IPS-18a (cell line): ENCODE data around the gene TNPO2.

Experiments
- H3K27ac ChIP-seq: one replicate; pipeline ENCODE4 v1.5.1; 2013; ENCODE audit warnings: low read length
- H3K27me3 ChIP-seq: one replicate; pipeline ENCODE4 v1.6.1; 2013; ENCODE audit warnings: mild to moderate bottlenecking, low read length; ENCODE audit not compliant: control insufficient read depth, insufficient read depth
- H3K36me3 ChIP-seq: one replicate; pipeline ENCODE4 v1.6.1; 2013; ENCODE audit warnings: low read depth, low read length; ENCODE audit not compliant: control insufficient read depth
- H3K4me1 ChIP-seq: one replicate; pipeline ENCODE4 v1.6.1; 2013; ENCODE audit warnings: low read depth, low read length; ENCODE audit not compliant: control insufficient read depth
- H3K4me3 ChIP-seq: one replicate; pipeline ENCODE4 v1.5.1; 2013; ENCODE audit warnings: low read length
- H3K9ac ChIP-seq: one replicate; pipeline ENCODE4 v1.6.1; 2013; ENCODE audit warnings: mild to moderate bottlenecking, low read length, moderate library complexity
- H3K9me3 ChIP-seq: one replicate; pipeline ENCODE4 v1.6.1; 2013; ENCODE audit warnings: low read depth, low read length; ENCODE audit not compliant: control insufficient read depth

Gene TNPO2

DNA sequence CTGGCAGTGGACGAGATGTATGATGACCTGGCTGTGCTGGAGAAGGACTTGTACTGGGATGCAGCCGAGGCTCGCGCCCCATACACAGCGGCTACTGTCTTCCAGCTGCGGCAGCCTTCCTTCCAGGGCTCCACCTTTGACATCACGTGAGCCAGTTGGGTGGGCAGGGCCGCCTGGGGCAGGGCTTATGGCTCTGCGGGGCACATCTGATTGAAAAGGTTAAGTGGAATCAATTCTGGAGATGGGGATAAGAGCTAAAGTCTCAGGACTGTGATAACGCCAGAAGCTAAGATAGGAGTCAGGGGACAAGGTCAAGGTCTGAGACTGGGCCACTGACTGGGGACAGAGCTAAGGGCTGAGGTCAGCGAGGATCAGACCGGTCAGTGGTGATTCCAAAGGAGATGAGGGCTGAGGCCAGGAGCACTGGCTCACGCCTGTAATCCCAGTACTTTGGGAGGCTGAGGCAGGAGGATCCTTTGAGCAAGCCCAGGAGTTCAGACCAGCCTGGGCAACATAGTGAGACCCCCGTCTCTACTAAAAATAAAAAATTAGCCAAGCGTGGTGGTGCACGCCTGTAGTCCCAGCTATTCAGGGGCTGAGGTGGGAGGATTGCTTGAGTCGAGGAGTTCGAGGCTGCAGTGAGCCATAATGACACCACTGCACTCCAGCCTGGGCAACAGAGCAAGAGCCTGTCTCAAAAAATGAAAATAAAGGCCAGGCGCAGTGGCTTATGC is 32.6 kb upstream of the TNPO2 start:
- H3K36me3 ChIP-seq, result no peaks in the 10 kb centered on the region
- H3K4me1 ChIP-seq, result no peaks in the 10 kb centered on the region
- no peak overlapping the region for H3K27ac ChIP-seq
- H3K9ac ChIP-seq, result no peak overlapping the region
- no peaks in the 10 kb centered on the region for H3K9me3 ChIP-seq
- H3K27me3 ChIP-seq, result peaks cover 12% of the 10 kb centered on the region
- H3K4me3 ChIP-seq, result no peak overlapping the region

DNA sequence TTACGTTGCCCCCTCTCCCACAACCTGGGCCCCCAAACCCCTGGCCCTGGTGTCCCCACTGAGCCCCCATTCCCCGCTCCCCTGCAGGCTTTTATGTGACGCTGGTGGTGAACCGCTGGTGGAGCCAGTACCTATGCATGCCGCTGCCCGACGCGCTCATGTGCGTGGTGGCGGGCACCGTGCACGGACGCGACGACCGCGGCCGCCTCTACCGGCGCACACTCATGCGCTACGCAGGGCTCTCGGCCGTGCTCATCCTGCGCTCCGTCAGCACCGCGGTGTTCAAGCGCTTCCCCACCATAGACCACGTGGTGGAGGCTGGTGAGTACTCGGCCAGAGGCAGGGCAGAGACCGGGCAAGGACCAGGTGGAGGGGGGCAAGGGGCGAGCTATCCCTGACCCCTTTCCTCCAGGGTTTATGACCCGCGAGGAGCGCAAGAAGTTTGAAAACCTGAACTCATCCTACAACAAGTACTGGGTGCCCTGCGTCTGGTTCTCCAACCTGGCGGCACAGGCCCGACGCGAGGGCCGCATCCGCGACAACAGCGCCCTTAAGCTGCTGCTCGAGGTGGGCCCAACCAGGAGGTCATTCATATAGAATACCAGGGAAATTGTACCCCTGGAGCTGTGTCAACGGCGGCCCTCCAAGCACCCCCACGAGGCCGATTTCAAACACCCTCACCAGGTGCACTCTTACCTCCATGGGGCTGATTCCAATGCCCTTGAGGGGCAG is 30.9 kb upstream of the TNPO2 start:
- no peak overlapping the region for H3K4me3 ChIP-seq
- peaks cover 29% of the 10 kb centered on the region for H3K27me3 ChIP-seq
- no peak overlapping the region for H3K9ac ChIP-seq
- no peak overlapping the region for H3K27ac ChIP-seq
- no peaks in the 10 kb centered on the region for H3K4me1 ChIP-seq
- no peaks in the 10 kb centered on the region for H3K36me3 ChIP-seq
- H3K9me3 ChIP-seq, result no peaks in the 10 kb centered on the region

DNA sequence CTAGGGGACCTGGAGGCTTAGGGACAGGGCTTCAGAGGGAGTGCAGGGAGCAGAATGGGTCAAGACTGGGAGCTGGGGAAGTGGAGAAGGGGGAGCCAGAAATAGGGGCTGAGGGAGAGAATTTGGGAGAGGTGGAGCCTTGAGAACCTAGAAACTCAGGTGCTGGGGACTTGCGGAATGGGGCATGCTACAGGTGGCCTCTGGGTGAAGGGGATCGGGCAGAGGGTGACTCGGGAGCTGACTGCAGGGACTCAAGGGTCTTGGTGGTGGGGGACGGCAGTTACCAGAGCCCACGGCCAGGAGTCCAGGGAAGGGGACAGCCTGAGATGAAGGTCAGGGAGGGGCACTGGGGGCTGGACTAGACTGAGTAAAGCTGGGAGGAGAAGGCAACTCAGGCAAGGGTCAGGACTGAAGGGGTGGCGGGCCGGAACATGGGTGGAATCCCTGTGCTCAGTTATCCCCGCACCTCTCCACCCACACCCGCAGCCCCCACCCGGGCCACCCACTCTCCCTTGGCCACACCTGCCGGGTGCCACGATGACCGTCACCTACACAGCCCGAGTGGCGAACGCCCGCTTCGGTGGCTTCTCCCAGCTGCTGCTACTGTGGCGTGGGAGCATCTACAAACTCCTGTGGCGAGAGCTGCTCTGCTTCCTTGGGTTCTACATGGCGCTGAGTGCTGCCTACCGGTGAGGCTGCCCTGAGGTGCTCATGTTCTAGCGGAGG is 28.5 kb upstream of the TNPO2 start:
- H3K4me1 ChIP-seq, result no peaks in the 10 kb centered on the region
- H3K36me3 ChIP-seq, result peaks cover 8% of the 10 kb centered on the region
- H3K27ac ChIP-seq, result no peak overlapping the region
- no peak overlapping the region for H3K9ac ChIP-seq
- H3K9me3 ChIP-seq, result no peaks in the 10 kb centered on the region
- peak overlapping the region; percentile 53 for H3K4me3 ChIP-seq
- H3K27me3 ChIP-seq, result peaks cover 30% of the 10 kb centered on the region

DNA sequence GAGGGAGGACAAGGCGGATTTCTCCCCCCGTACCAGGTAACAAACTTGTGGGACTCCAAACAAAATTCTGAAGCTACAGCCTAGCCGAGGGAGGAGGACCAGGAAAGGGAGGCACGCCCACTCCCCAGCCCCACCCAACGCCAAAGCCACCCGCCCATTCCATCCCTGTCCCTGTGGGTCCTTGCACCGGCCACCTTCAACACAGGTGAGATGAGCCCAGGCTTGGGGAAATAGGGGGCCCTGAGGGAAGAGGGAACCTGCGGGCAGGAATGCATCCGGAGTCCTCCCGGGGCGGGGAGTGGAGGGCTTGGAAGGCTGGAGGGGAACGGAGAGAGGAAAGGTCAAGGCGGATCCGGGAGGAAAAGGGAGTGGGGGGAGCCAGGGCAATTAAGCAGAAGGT is 27.9 kb upstream of the TNPO2 start, which contains the start of gene BEST2:
Gene BEST2, plus strand, starts transcription at position 157 of the 400 bp plus-strand sequence. CDS start 802 bp downstream, outside the sequence.
- Histone ChIP-seq H3K27me3 (peaks cover 30% of the 10 kb centered on the region), H3K9ac (no peak within 1 kb of the TSS), H3K4me1 (no peaks in the 10 kb centered on the region), H3K27ac (no peak within 1 kb of the TSS), H3K4me3 (peak within 1 kb of the TSS; percentile 53), H3K36me3 (peaks cover 11% of the 10 kb centered on the region), H3K9me3 (no peaks in the 10 kb centered on the region)

DNA sequence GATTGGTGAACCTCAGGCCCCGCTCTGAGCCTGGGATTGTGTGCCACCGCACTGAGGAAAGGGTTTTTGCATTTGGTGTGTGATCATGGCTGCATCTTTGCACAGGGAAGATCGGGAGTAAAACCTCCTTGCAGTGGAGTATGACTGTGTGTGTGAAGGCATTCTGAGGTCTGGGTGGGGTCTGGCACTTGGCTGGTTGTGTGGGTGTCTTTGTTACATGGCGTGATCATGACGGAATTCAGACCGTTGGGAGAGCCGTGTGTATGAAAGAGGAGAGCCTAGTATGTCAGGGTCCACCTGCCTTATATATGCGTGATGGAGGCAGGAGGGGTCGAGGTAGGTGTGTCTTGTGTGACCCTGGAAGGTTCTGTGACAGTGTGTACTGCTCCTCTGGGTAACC is 27.1 kb upstream of the TNPO2 start:
- no peaks in the 10 kb centered on the region for H3K4me1 ChIP-seq
- H3K9ac ChIP-seq, result no peak overlapping the region
- peaks cover 30% of the 10 kb centered on the region for H3K27me3 ChIP-seq
- H3K4me3 ChIP-seq, result no peak overlapping the region
- H3K9me3 ChIP-seq, result no peaks in the 10 kb centered on the region
- H3K27ac ChIP-seq, result no peak overlapping the region
- H3K36me3 ChIP-seq, result peaks cover 13% of the 10 kb centered on the region

DNA sequence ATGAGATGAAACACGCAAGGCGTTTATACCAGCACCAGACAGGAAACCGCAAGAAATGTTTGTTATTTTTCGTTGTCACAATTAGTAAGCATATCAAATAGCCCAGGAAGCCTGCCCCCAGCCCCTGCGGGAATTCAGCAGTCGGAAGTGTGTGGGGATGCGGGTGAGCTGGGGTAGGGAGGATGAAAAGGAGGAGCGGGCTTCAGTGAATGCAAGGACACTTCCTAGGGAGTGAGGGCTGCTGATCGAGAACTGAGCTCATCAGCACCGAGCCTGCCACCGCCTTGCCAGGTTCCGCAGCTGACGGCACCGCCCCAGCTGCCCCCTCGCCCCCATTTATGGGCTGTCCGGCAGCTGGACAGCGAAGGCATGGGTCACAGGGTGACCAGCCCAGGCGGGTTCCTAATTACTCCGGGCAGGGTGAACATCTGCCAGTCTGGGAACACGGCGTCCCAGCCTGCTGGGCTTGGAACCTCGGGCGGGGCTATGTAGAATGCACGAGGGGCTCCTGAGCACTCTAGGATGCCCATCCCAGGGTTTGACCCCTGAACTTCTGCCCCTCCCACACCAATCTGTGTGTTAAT is 26.3 kb upstream of the TNPO2 start:
- H3K4me1 ChIP-seq, result no peaks in the 10 kb centered on the region
- H3K9me3 ChIP-seq, result no peaks in the 10 kb centered on the region
- H3K36me3 ChIP-seq, result peaks cover 21% of the 10 kb centered on the region
- H3K27ac ChIP-seq, result no peak overlapping the region
- peaks cover 30% of the 10 kb centered on the region for H3K27me3 ChIP-seq
- H3K9ac ChIP-seq, result no peak overlapping the region
- no peak overlapping the region for H3K4me3 ChIP-seq

DNA sequence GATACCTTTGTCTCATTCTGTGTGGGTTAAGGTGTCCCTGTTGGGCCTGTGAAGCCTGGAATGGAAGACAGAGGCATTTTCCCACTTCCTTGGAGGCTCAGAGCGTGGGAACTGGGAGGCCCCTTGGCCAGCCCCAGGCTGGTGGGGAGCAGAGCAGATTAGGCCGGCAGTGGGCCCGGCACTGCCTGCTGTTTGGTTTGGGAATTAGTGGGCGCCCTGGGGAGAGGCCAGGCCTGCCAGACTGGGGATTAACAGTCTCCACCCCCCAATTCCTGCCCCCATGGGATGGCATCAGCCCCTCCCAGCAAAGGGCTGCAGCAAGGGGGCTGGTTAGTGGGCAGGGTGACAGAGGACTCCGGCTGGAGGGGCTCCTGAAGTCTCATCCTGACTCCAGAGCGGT is 24.8 kb upstream of the TNPO2 start:
- Histone ChIP-seq H3K4me1 (no peaks in the 10 kb centered on the region), H3K9ac (no peak overlapping the region), H3K27ac (no peak overlapping the region), H3K36me3 (peaks cover 28% of the 10 kb centered on the region), H3K27me3 (peaks cover 30% of the 10 kb centered on the region), H3K9me3 (no peaks in the 10 kb centered on the region), H3K4me3 (no peak overlapping the region)

DNA sequence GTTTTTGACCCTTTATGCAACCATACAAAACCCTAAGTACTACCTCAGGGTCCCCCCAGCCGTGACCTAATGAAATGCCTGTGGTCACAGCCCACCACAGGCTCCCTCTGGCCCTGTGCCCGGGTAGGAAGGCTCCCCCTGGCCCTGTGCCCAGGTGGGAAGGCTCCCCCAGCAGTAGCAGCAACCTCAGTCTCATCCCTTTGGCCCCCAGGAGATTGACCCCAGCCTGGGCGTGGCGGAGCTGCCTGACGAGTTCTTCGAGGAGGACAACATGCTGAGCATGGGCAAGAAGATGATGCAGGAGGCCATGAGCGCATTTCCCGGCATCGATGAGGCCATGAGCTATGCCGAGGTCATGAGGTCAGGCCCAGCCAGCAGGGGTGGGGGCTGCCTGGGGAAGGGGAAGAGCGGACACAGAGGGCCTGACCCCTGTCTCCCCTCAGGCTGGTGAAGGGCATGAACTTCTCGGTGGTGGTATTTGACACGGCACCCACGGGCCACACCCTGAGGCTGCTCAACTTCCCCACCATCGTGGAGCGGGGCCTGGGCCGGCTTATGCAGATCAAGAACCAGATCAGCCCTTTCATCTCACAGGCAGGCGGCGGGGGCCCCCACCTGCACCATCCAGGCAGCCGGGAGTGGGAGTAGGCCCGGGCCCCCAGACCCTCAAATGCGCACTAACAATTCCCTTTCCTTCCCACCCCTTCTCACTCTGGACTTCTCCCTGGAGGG is 21.6 kb upstream of the TNPO2 start:
- peaks cover 9% of the 10 kb centered on the region for H3K27me3 ChIP-seq
- H3K36me3 ChIP-seq, result peaks cover 28% of the 10 kb centered on the region
- no peak overlapping the region for H3K27ac ChIP-seq
- H3K9ac ChIP-seq, result no peak overlapping the region
- H3K4me1 ChIP-seq, result no peaks in the 10 kb centered on the region
- H3K4me3 ChIP-seq, result no peak overlapping the region
- no peaks in the 10 kb centered on the region for H3K9me3 ChIP-seq

DNA sequence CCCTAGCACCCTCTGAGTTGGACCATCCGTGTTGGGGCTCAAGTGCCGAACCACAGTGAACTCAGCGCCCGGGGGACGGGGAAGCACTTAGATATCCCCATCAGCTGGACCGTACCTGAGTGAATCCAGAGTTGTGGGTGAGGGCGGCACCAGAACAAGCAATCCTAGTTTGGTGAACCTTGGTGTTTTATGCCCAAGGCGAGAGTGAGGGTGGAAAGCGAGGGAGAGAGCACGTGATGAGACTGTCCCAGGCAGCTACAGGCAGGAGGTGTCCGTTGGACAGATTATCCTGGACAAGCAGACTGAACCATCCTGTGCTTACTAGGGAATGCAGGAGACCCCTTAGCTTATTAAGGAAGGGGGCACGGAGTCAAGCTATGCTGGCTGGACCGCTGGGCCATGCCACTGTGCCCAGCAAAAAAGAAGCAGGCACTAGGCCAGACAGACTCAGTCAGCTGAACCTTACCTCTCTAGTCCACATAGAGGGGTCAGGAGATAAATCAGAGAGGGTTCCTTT is 14.2 kb upstream of the TNPO2 start:
- no peaks in the 10 kb centered on the region for H3K27me3 ChIP-seq
- H3K4me1 ChIP-seq, result peaks cover 10% of the 10 kb centered on the region
- H3K9ac ChIP-seq, result peak overlapping the region; percentile 96
- peak overlapping the region; percentile 99 for H3K27ac ChIP-seq
- H3K4me3 ChIP-seq, result peak overlapping the region; percentile 85
- peaks cover 13% of the 10 kb centered on the region for H3K36me3 ChIP-seq
- no peaks in the 10 kb centered on the region for H3K9me3 ChIP-seq

DNA sequence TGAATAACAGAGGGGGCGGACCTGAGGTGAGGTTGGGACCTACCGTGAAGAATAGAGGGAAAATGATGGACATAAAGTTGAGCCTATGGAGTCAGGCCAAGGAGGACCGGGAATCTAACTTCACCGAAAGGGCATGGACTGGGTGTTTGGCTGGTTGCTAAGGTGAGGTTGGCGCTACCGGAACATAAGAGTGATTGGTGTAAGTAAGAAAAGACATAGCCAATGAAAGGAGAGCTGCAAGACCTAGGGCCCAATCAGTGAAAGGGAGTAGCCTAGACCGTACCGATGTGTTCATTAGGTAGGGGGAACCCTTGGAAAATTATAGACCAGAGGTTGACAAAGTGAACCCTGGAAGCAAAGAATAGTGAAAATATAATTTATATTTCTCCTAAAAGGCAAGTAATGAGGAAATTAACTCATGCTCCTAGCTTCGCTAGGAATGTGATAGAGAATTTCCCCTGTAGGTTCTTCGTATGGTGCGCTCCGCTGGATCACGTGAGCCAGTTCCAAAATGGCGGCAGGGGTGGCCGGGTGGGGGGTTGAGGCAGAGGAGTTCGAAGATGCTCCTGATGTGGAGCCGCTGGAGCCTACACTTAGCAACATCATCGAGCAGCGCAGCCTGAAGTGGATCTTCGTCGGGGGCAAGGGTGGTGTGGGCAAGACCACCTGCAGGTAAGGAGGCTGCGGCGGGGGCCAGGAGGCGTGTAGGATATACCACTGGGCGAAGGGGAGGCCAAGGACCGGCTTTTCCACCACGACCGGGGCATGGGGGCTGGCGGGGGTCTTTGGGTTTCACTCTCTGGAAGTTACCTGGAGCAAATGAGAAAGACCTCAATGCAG is 13.5 kb upstream of the TNPO2 start, which contains the start of gene GET3:
Gene GET3, plus strand, starts transcription at position 503 of the 840 bp plus-strand sequence. Its CDS starts 9 bp downstream, at position 512.
- Histone ChIP-seq H3K27ac (peak within 1 kb of the TSS; percentile 99), H3K36me3 (peaks cover 13% of the 10 kb centered on the region), H3K4me1 (peaks cover 10% of the 10 kb centered on the region), H3K9me3 (no peaks in the 10 kb centered on the region), H3K27me3 (no peaks in the 10 kb centered on the region), H3K9ac (peak within 1 kb of the TSS; percentile 96), H3K4me3 (peak within 1 kb of the TSS; percentile 85)
